EL (cell line): ENCODE results near the gene FLNC.

Source experiments
- DNase-seq: peaks from one replicate; pipeline ENCODE4 v3.0.0-alpha.2; 2016

Gene FLNC

GRCh38 chr7:128833148-128833945, 3.1 kb downstream of the FLNC start:
- peak; percentile 80 for DNase-seq

GRCh38 chr7:128833946-128834325, 3.7 kb downstream of the FLNC start:
- no peak for DNase-seq

- DNase-seq: no peak
Measured at GRCh38 chr7:128835231-128835751, 5.1 kb downstream of the FLNC start.

GRCh38 chr7:128835790-128836641, 5.8 kb downstream of the FLNC start:
- DNase-seq: peak; percentile 25

GRCh38 chr7:128836729-128837348, 6.6 kb downstream of the FLNC start:
- no peak for DNase-seq

GRCh38 chr7:128837521-128837921, 7.3 kb downstream of the FLNC start:
- DNase-seq: no peak

GRCh38 chr7:128838109-128838779, 8.0 kb downstream of the FLNC start:
- DNase-seq: no peak

- no peak for DNase-seq
Measured at GRCh38 chr7:128838981-128839731, 8.9 kb downstream of the FLNC start.

- no peak for DNase-seq
Measured at GRCh38 chr7:128839751-128840177, 9.6 kb downstream of the FLNC start.

GRCh38 chr7:128840326-128841170, 10.3 kb downstream of the FLNC start:
- DNase-seq: no peak

- DNase-seq: no peak
Measured at GRCh38 chr7:128841171-128841690, 11.0 kb downstream of the FLNC start.

- peak; percentile 45 for DNase-seq
Measured at GRCh38 chr7:128841921-128842673, 11.9 kb downstream of the FLNC start.

GRCh38 chr7:128842674-128843641, 12.8 kb downstream of the FLNC start:
- no peak for DNase-seq

- DNase-seq: no peak
Measured at GRCh38 chr7:128843938-128844621, 13.9 kb downstream of the FLNC start.

GRCh38 chr7:128844777-128845311, 14.6 kb downstream of the FLNC start:
- DNase-seq: no peak

GRCh38 chr7:128845475-128845874, 15.3 kb downstream of the FLNC start:
- no peak for DNase-seq

GRCh38 chr7:128845987-128846386, 15.8 kb downstream of the FLNC start:
- no peak for DNase-seq
